Kidney (tissue), 14 donors: ENCODE data around the gene ERGIC3. TPM values are rescaled to one million over a fixed set of nuclear protein-coding genes. Genes with fewer than 3 reads are reported as not detected.

Experiments used
- DNase-seq, 5 donors: peaks; one replicate each; pipeline ENCODE4 v3.0.0-alpha.2; 2013 to 2020
- FAIRE-seq: peaks from 2 replicates; lab custom pipeline; 2012; peaks lifted over from hg19 to GRCh38; lab: Jason Lieb, UNC
- H3K27ac ChIP-seq, 2 donors: one replicate each; pipeline ENCODE4 v1.7.0; 2013; ENCODE audit warnings: low read depth in 2 of 2, low read length in 2 of 2, inconsistent platforms in 1 of 2
- H3K27me3 ChIP-seq: one replicate; pipeline ENCODE4 v1.7.1; 2013; ENCODE audit warnings: low read length, inconsistent platforms; ENCODE audit not compliant: control insufficient read depth, insufficient read depth
- H3K36me3 ChIP-seq, 3 donors: one replicate each; pipeline versions ENCODE4 v1.7.0 to v1.7.1; 2013; ENCODE audit warnings: low read length in 3 of 3, control low read depth in 1 of 3, inconsistent platforms in 1 of 3; ENCODE audit not compliant: insufficient read depth in 3 of 3, control insufficient read depth in 2 of 3
- H3K4me1 ChIP-seq, 3 donors: one replicate each; pipeline versions ENCODE4 v1.7.0 to v1.7.1; 2013; ENCODE audit warnings: low read length in 3 of 3, inconsistent platforms in 1 of 3, low read depth in 1 of 3; ENCODE audit not compliant: control insufficient read depth in 2 of 3, insufficient read depth in 2 of 3
- H3K4me3 ChIP-seq, 3 donors: one replicate each; pipeline versions ENCODE4 v1.7.0 to v1.8.1; 2013; ENCODE audit warnings: low read length in 3 of 3, control low read depth in 1 of 3, inconsistent platforms in 1 of 3
- H3K9ac ChIP-seq, 3 donors: one replicate each; pipeline versions ENCODE4 v1.7.0 to v1.7.1; 2013; ENCODE audit warnings: low read length in 3 of 3, control low read depth in 1 of 3, inconsistent platforms in 1 of 3
- H3K9me3 ChIP-seq, 3 donors: one replicate each; pipeline versions ENCODE4 v1.7.0 to v1.7.1; 2013; ENCODE audit warnings: low read length in 3 of 3, control low read depth in 1 of 3, inconsistent platforms in 1 of 3; ENCODE audit not compliant: control insufficient read depth in 2 of 3, insufficient read depth in 1 of 3
- CTCF ChIP-seq: IDR thresholded peaks from 3 replicates; pipeline ENCODE4 v1.5.1; 2012; ENCODE audit warnings: mild to moderate bottlenecking, moderate library complexity, borderline replicate concordance; ENCODE audit not compliant: insufficient read depth; ENCODE audit errors: extremely low read depth
- intact Hi-C: fragments of 100-400 bp; cut with DNase I; formaldehyde crosslinking; loops from one replicate; pipeline ENCODE4 v1.11.1; 2022
- polyA plus RNA-seq: library from polyadenylated mRNA; stranded (reverse); fragments of 350-450 nt; fragmentation: Illumina TruSeq; extraction: RNeasy Lipid Tissue Mini Kit (QIAGEN cat#74804); gene quantifications from one replicate; pipeline ENCODE4 v1.2.3, GENCODE V29; 2014; ENCODE audit warnings: low read depth, low replicate concordance; ENCODE audit not compliant: insufficient read depth
- total RNA-seq: library from RNA; stranded (reverse); fragmentation: NEBNext Ultra II Directional; extraction: Animal tissue kit (Norgen Biotek cat#: 25700); gene quantifications from one replicate; pipeline ENCODE4 v1.2.1, GENCODE V29; 2021
- donor health status: control.
- donor health status: control.
- donor health status: control.
- donor health status: control.
- donor health status: control.
- donor health status: DM: yes; HTN: yes; CAD: no.
- donor health status: Normal renal cell carcinoma (clear cell type).

ERGIC3 gene
- total and polyA plus RNA-seq, 2 donors from 2014 or later, result 230 to 371 TPM

GRCh38 chr20:35561268-35561667 is 19.4 kb downstream of the ERGIC3 start:
- no peaks in the 10 kb centered on the region for H3K27me3 ChIP-seq
- no peaks in the 10 kb centered on the region for H3K36me3 ChIP-seq
- no peak overlapping the region for H3K4me3 ChIP-seq
- peak; percentile 26 for TF ChIP-seq CTCF
- H3K9me3 ChIP-seq, result no peaks in the 10 kb centered on the region
- H3K4me1 ChIP-seq, result no peaks in the 10 kb centered on the region
- intact Hi-C loops, result no loop called here
- H3K9ac ChIP-seq, result no peak overlapping the region
- FAIRE-seq (no peak), DNase-seq (peak in 3 of 5 donors; percentile 47 to 70 (median 63))
- H3K27ac ChIP-seq, result no peak overlapping the region

- H3K27ac ChIP-seq, result no peak overlapping the region
- H3K9me3 ChIP-seq, result no peaks in the 10 kb centered on the region
- DNase-seq (no peak), FAIRE-seq (no peak)
- H3K36me3 ChIP-seq, result no peaks in the 10 kb centered on the region
- no peak for TF ChIP-seq CTCF
- no peaks in the 10 kb centered on the region for H3K27me3 ChIP-seq
- intact Hi-C loops, result no loop called here
- H3K4me1 ChIP-seq, result no peaks in the 10 kb centered on the region
- no peak overlapping the region for H3K4me3 ChIP-seq
- no peak overlapping the region for H3K9ac ChIP-seq
These were observed 19.8 kb downstream of the ERGIC3 start for GRCh38 chr20:35561671-35562070.

GRCh38 chr20:35562541-35563110 is 20.7 kb downstream of the ERGIC3 start:
- TF ChIP-seq CTCF, result no peak
- Histone ChIP-seq H3K9me3 (no peaks in the 10 kb centered on the region), H3K9ac (no peak overlapping the region), H3K27ac (no peak overlapping the region), H3K27me3 (no peaks in the 10 kb centered on the region), H3K4me1 (no peaks in the 10 kb centered on the region), H3K4me3 (no peak overlapping the region), H3K36me3 (no peaks in the 10 kb centered on the region)
- intact Hi-C loops, result no loop called here
- FAIRE-seq (no peak), DNase-seq (no peak)

GRCh38 chr20:35563834-35564233 is 22.0 kb downstream of the ERGIC3 start:
- no peak for TF ChIP-seq CTCF
- DNase-seq (no peak), FAIRE-seq (no peak)
- H3K4me3 ChIP-seq, result no peak overlapping the region
- no peaks in the 10 kb centered on the region for H3K27me3 ChIP-seq
- no peak overlapping the region for H3K27ac ChIP-seq
- H3K4me1 ChIP-seq, result no peaks in the 10 kb centered on the region
- H3K9ac ChIP-seq, result no peak overlapping the region
- no peaks in the 10 kb centered on the region for H3K9me3 ChIP-seq
- H3K36me3 ChIP-seq, result no peaks in the 10 kb centered on the region
- intact Hi-C loops, result no loop called here
